Keratinocyte (primary cell): ENCODE data around the gene DSCAM. TPM values are rescaled to one million over a fixed set of nuclear protein-coding genes. Genes with fewer than 3 reads are reported as not detected.

Source experiments
- DNase-seq: peaks from one replicate; pipeline ENCODE4 v3.0.0-alpha.2; 2011; ENCODE audit warnings: low read depth, missing footprints, low spot score
- FAIRE-seq: peaks from 2 replicates; lab custom pipeline; 2011; peaks lifted over from hg19 to GRCh38; lab: Jason Lieb, UNC
- H2AFZ ChIP-seq: 2 replicates; pipeline ENCODE4 v1.6.0; 2012; ENCODE audit warnings: low read length, control low read depth, inconsistent platforms; ENCODE audit not compliant: control insufficient read depth
- H3K27ac ChIP-seq: 2 replicates; pipeline ENCODE4 v1.5.1; 2011; ENCODE audit warnings: low read length; ENCODE audit not compliant: control insufficient read depth, insufficient read depth
- H3K27me3 ChIP-seq: 3 replicates; pipeline ENCODE4 v1.6.0; 2011; ENCODE audit warnings: low read length; ENCODE audit not compliant: control insufficient read depth, insufficient read depth; ENCODE audit errors: extremely low read depth
- H3K36me3 ChIP-seq, 2 experiments: 2 replicates in 1 of 2; 3 replicates in 1 of 2; pipeline ENCODE4 v1.5.1; 2011; ENCODE audit warnings: low read length in 2 of 2, mild to moderate bottlenecking in 1 of 2; ENCODE audit not compliant: control insufficient read depth in 2 of 2, insufficient read depth in 2 of 2; ENCODE audit errors: extremely low read depth in 1 of 2
- H3K4me1 ChIP-seq: 3 replicates; pipeline ENCODE4 v1.5.1; 2011; ENCODE audit warnings: low read length; ENCODE audit not compliant: control insufficient read depth, insufficient read depth; ENCODE audit errors: extremely low read depth
- H3K4me2 ChIP-seq: 3 replicates; pipeline ENCODE4 v1.6.0; 2011; ENCODE audit warnings: low read depth, low read length; ENCODE audit not compliant: control insufficient read depth, insufficient read depth; ENCODE audit errors: extremely low read depth
- H3K4me3 ChIP-seq, 3 experiments: fragments of 200-600 bp in 1 of 3; sonication (generic) in 1 of 3; 2 replicates in 2 of 3; 3 replicates in 1 of 3; pipeline ENCODE4 v1.5.1; 2011 to 2016; ENCODE audit warnings: low read length in 3 of 3, mild to moderate bottlenecking in 3 of 3, control low read depth in 2 of 3, inconsistent platforms in 1 of 3, low read depth in 1 of 3, mixed read lengths in 1 of 3, mixed run types in 1 of 3, moderate library complexity in 1 of 3; ENCODE audit not compliant: control insufficient read depth in 2 of 3, insufficient read depth in 2 of 3; ENCODE audit errors: extremely low read depth in 1 of 3
- H3K79me2 ChIP-seq: 2 replicates; pipeline ENCODE4 v1.6.0; 2012; ENCODE audit warnings: low read length; ENCODE audit not compliant: control insufficient read depth, insufficient read depth
- H3K9ac ChIP-seq: 3 replicates; pipeline ENCODE4 v1.6.0; 2011; ENCODE audit warnings: low read length; ENCODE audit not compliant: control insufficient read depth, insufficient read depth; ENCODE audit errors: extremely low read depth
- H3K9me1 ChIP-seq: 3 replicates; pipeline ENCODE4 v1.6.0; 2011; ENCODE audit warnings: low read length; ENCODE audit not compliant: control insufficient read depth, insufficient read depth; ENCODE audit errors: extremely low read depth
- H3K9me3 ChIP-seq: 2 replicates; pipeline ENCODE4 v1.5.1; 2012; ENCODE audit warnings: low read depth, low read length; ENCODE audit not compliant: control insufficient read depth
- H4K20me1 ChIP-seq: 3 replicates; pipeline ENCODE4 v1.6.0; 2011; ENCODE audit warnings: low read length; ENCODE audit not compliant: control insufficient read depth, insufficient read depth; ENCODE audit errors: extremely low read depth
- CTCF ChIP-seq, 3 experiments: IDR thresholded peaks in 1 of 3; conservative IDR thresholded peaks in 1 of 3; optimal IDR thresholded peaks in 1 of 3; 2 replicates in 2 of 3; 3 replicates in 1 of 3; pipeline versions ENCODE3 to v1.5.1; 2011; ENCODE audit warnings: low read length in 3 of 3, mild to moderate bottlenecking in 3 of 3, moderate library complexity in 2 of 3, control low read depth in 1 of 3, inconsistent platforms in 1 of 3; ENCODE audit not compliant: insufficient read depth in 2 of 3; ENCODE audit errors: extremely low read depth in 1 of 3
- EZH2 ChIP-seq: IDR thresholded peaks from one replicate; pipeline ENCODE4 v1.6.1; 2012; ENCODE audit warnings: inconsistent platforms, mild to moderate bottlenecking, low read length, moderate library complexity
- dilution Hi-C: fragments of 300-500 bp; cut with MboI; formaldehyde crosslinking; loops from one replicate; pipeline ENCODE4 v1.7.0; 2020; ENCODE audit warnings: low sequenced_read_pairs; ENCODE audit not compliant: extremely low pct_ligation_motif_present
- polyA plus RNA-seq, 5 experiments: library from polyadenylated mRNA; depleted of rRNA in 3 of 5; stranded (reverse) in 3 of 5; stranded (forward) in 1 of 5; unstranded in 1 of 5; fragments of >200 nt; gene quantifications; 1 replicate in 1 of 5; 2 replicates in 3 of 5; 3 replicates in 1 of 5; pipeline versions ENCODE4 v1.2.1 to v1.2.3, GENCODE V29; 2011 to 2012; ENCODE audit warnings: missing spikeins in 2 of 5, low read depth in 1 of 5, low replicate concordance in 1 of 5

DSCAM gene
- polyA plus RNA-seq, 1 donor (not counting 4 experiments of a cell fraction or from before 2014, with no cell fraction given): 2.1 TPM

- no peaks in the 10 kb centered on the region for H4K20me1 ChIP-seq
- no peak for TF ChIP-seq CTCF (optimal IDR thresholded peaks at IDR 0.05 in 1 of 3, IDR thresholded peaks at IDR 0.05 in 1 of 3, conservative IDR thresholded peaks at IDR 0.05 in 1 of 3; ENCODE audit: extremely low read depth in 1 of 3, insufficient read depth in 2 of 3, low read length in 3 of 3)
- no peak for TF ChIP-seq EZH2
- H3K27ac ChIP-seq: no peak overlapping the region
- no peak overlapping the region for H2AFZ ChIP-seq
- H3K4me2 ChIP-seq: no peak overlapping the region
- dilution Hi-C loops: no loop called here
- no peaks in the 10 kb centered on the region for H3K79me2 ChIP-seq
- no peak for FAIRE-seq
- no peaks in the 10 kb centered on the region for H3K36me3 ChIP-seq
- H3K9me3 ChIP-seq: no peaks in the 10 kb centered on the region
- H3K9ac ChIP-seq: no peak overlapping the region
- no peak for DNase-seq
- no peaks in the 10 kb centered on the region for H3K9me1 ChIP-seq
- H3K4me3 ChIP-seq: no peak overlapping the region
- H3K4me1 ChIP-seq: no peaks in the 10 kb centered on the region
- H3K27me3 ChIP-seq: no peaks in the 10 kb centered on the region
These were observed 706.3 kb downstream of the DSCAM start for GRCh38 chr21:40140675-40141074.

- H2AFZ ChIP-seq: no peak overlapping the region
- no peaks in the 10 kb centered on the region for H3K9me3 ChIP-seq
- no peaks in the 10 kb centered on the region for H3K79me2 ChIP-seq
- no peak overlapping the region for H3K9ac ChIP-seq
- H3K4me1 ChIP-seq: no peaks in the 10 kb centered on the region
- no peak overlapping the region for H3K4me3 ChIP-seq
- H3K27ac ChIP-seq: no peak overlapping the region
- no peaks in the 10 kb centered on the region for H3K27me3 ChIP-seq
- FAIRE-seq: no peak
- H3K36me3 ChIP-seq: no peaks in the 10 kb centered on the region
- TF ChIP-seq EZH2 (no peak), CTCF (optimal IDR thresholded peaks at IDR 0.05 in 1 of 3, IDR thresholded peaks at IDR 0.05 in 1 of 3, conservative IDR thresholded peaks at IDR 0.05 in 1 of 3; ENCODE audit: extremely low read depth in 1 of 3, insufficient read depth in 2 of 3, low read length in 3 of 3) (no peak)
- no peaks in the 10 kb centered on the region for H3K9me1 ChIP-seq
- dilution Hi-C loops: no loop called here
- H3K4me2 ChIP-seq: no peak overlapping the region
- H4K20me1 ChIP-seq: no peaks in the 10 kb centered on the region
- no peak for DNase-seq
These were observed 707.3 kb downstream of the DSCAM start for GRCh38 chr21:40139636-40140035.
